Measurements from ENCODE around the gene EPB41L1. TPM values are rescaled to one million over a fixed set of nuclear protein-coding genes. Genes with fewer than 3 reads are reported as not detected.

EPB41L1 gene
- polyA plus RNA-seq, 3 donors, result 0.05 TPM; not detected in 2

- Histone ChIP-seq H3K9ac (ENCODE audit: insufficient read depth, low read length, poor library complexity, severe bottlenecking) (no peak overlapping the region), H3K4me3 (replicated peaks in 1 of 3; ENCODE audit: low read depth in 2 of 3, low read length in 3 of 3) (no peak overlapping the region), H4K20me1 (ENCODE audit: insufficient read depth, low read length) (no peaks in the 10 kb centered on the region), H2AFZ (ENCODE audit: insufficient read depth, low read depth, low read length, poor library complexity, severe bottlenecking) (no peak overlapping the region), H3K27ac (ENCODE audit: low read depth in 1 of 2, low read length in 2 of 2) (no peak overlapping the region), H3K9me3 (replicated peaks in 1 of 2; ENCODE audit: control insufficient read depth in 1 of 2, insufficient read depth in 1 of 2, low read length in 2 of 2) (no peaks in the 10 kb centered on the region), H3K4me1 (ENCODE audit: control insufficient read depth in 1 of 2, insufficient read depth in 2 of 2, low read length in 2 of 2) (peaks cover 11 to 15% of the 10 kb centered on the region in 2 donors), H3K4me2 (replicated peaks; ENCODE audit: extremely low read depth, low read length, poor library complexity, severe bottlenecking) (no peak overlapping the region), H3K36me3 (replicated peaks in 1 of 2; ENCODE audit: control insufficient read depth in 1 of 2, insufficient read depth in 2 of 2, low read length in 2 of 2) (no peaks in the 10 kb centered on the region), H3K79me2 (ENCODE audit: insufficient read depth, low read length) (no peaks in the 10 kb centered on the region), H3K27me3 (ENCODE audit: control insufficient read depth in 2 of 2, insufficient read depth in 2 of 2, low read length in 2 of 2) (no peaks in the 10 kb centered on the region)
- Mint-ChIP-seq H3K27me3 (ENCODE audit: low read depth in 3 of 3) (peaks cover 3 to 8% (median 4%) of the 10 kb centered on the region in 3 donors), H3K9me3 (peaks cover 0 to 3% (median 0%) of the 10 kb centered on the region in 7 donors), H3K36me3 (no peaks in the 10 kb centered on the region), H3K4me1 (peaks cover 21% of the 10 kb centered on the region), H3K27ac (peak overlapping the region in 1 of 7 donors; percentile 19), H3K4me3 (peak overlapping the region in 1 of 2 donors; percentile 4)
- no peak for TF ChIP-seq CTCF (IDR thresholded peaks at IDR 0.05)
- intact Hi-C loops (cut with micrococcal nuclease), result no loop called here
- no CpG with 5 or more reads among the region's 3 CpGs for WGBS (ENCODE audit: insufficient coverage)
- DNase-seq, result no peak
Observed at GRCh38 chr20:36230019-36230418, 75.5 kb downstream of the EPB41L1 start.

GRCh38 chr20:36231331-36231730 is 76.8 kb downstream of the EPB41L1 start:
- peaks cover 26% of the 10 kb centered on the region for H3K4me1 Mint-ChIP-seq
- Histone ChIP-seq H3K36me3 (replicated peaks in 1 of 2; ENCODE audit: control insufficient read depth in 1 of 2, insufficient read depth in 2 of 2, low read length in 2 of 2) (no peaks in the 10 kb centered on the region), H3K4me2 (replicated peaks; ENCODE audit: extremely low read depth, low read length, poor library complexity, severe bottlenecking) (no peak overlapping the region), H2AFZ (ENCODE audit: insufficient read depth, low read depth, low read length, poor library complexity, severe bottlenecking) (no peak overlapping the region), H3K9me3 (replicated peaks in 1 of 2; ENCODE audit: control insufficient read depth in 1 of 2, insufficient read depth in 1 of 2, low read length in 2 of 2) (no peaks in the 10 kb centered on the region), H3K27ac (ENCODE audit: low read depth in 1 of 2, low read length in 2 of 2) (no peak overlapping the region), H3K4me3 (replicated peaks in 1 of 3; ENCODE audit: low read depth in 2 of 3, low read length in 3 of 3) (no peak overlapping the region), H3K79me2 (ENCODE audit: insufficient read depth, low read length) (peaks cover under 1% of the 10 kb centered on the region), H4K20me1 (ENCODE audit: insufficient read depth, low read length) (no peaks in the 10 kb centered on the region), H3K4me1 (ENCODE audit: control insufficient read depth in 1 of 2, insufficient read depth in 2 of 2, low read length in 2 of 2) (peaks cover 15 to 21% of the 10 kb centered on the region in 2 donors), H3K9ac (ENCODE audit: insufficient read depth, low read length, poor library complexity, severe bottlenecking) (no peak overlapping the region), H3K27me3 (ENCODE audit: control insufficient read depth in 2 of 2, insufficient read depth in 2 of 2, low read length in 2 of 2) (no peaks in the 10 kb centered on the region)
- no peak overlapping the region for H3K4me3 Mint-ChIP-seq
- DNase-seq, result no peak
- H3K9me3 Mint-ChIP-seq, result peaks cover 0 to 3% (median 0%) of the 10 kb centered on the region in 7 donors
- intact Hi-C loops (cut with micrococcal nuclease), result no loop called here
- H3K27me3 Mint-ChIP-seq (ENCODE audit: low read depth in 3 of 3), result peaks cover 2 to 8% (median 3%) of the 10 kb centered on the region in 3 donors
- no peaks in the 10 kb centered on the region for H3K36me3 Mint-ChIP-seq
- no peak overlapping the region for H3K27ac Mint-ChIP-seq
- WGBS (ENCODE audit: insufficient coverage), result 95% methylated on average over 7 of the region's 7 CpGs
- TF ChIP-seq CTCF (IDR thresholded peaks at IDR 0.05), result no peak

Measured in CD14-positive monocyte (primary cell).